PC-3 (cell line): Measurements from ENCODE around the gene TTC23. TPM values are rescaled to one million over a fixed set of nuclear protein-coding genes. Genes with fewer than 3 reads are reported as not detected.

Experiments used
- ATAC-seq: fragments of 200-7000 bp; cut with Tn5 transposase; 2 replicates; pipeline ENCODE4 v1.9.1; 2020; ENCODE audit warnings: mild to moderate bottlenecking, moderate library complexity
- BruUV-seq: library from RNA; stranded (reverse); fragments of 400-500 nt; replicated peaks from 2 replicates; lab custom pipeline; 2021; lab: Mats Ljungman, UMichigan
- CTCF ChIA-PET: fragments of 300-600 bp; sonication (Branson Sonifier 250); formaldehyde crosslinking; loops from one replicate; lab custom pipeline; 2022; ENCODE audit warnings: antibody characterized with exemption; lab: Charles Lee
- POLR2A ChIA-PET: fragments of 300-600 bp; sonication (Branson Sonifier 250); formaldehyde crosslinking; loops from one replicate; lab custom pipeline; 2022; ENCODE audit warnings: antibody characterized with exemption; ENCODE audit not compliant: unreplicated experiment; lab: Charles Lee
- DNase-seq: peaks from one replicate; pipeline ENCODE4 v3.0.0-alpha.2; 2015
- H2AFZ ChIP-seq: fragments of 300-600 bp; sonication (generic); 2 replicates; pipeline ENCODE4 v1.6.0; 2016; ENCODE audit warnings: antibody characterized with exemption, low read length
- H3F3A ChIP-seq: fragments of 300-600 bp; sonication (generic); one replicate; pipeline ENCODE4 v1.6.0; 2017; ENCODE audit warnings: antibody characterized with exemption, low read length, control low read depth, mild to moderate bottlenecking; ENCODE audit not compliant: unreplicated experiment
- H3K27ac ChIP-seq: fragments of 300-600 bp; sonication (generic); 2 replicates; pipeline ENCODE4 v1.5.1; 2016; ENCODE audit warnings: mild to moderate bottlenecking, low read length
- H3K27me3 ChIP-seq: fragments of 300-600 bp; sonication (generic); 2 replicates; pipeline ENCODE4 v1.6.1; 2016; ENCODE audit warnings: low read length, mixed read lengths
- H3K36me3 ChIP-seq: fragments of 300-600 bp; sonication (generic); 2 replicates; pipeline ENCODE4 v1.6.1; 2016; ENCODE audit warnings: low read depth, mixed run types, low read length, mixed read lengths
- H3K4me1 ChIP-seq: fragments of 300-600 bp; sonication (generic); 2 replicates; pipeline ENCODE4 v1.5.1; 2016; ENCODE audit warnings: low read length; ENCODE audit not compliant: insufficient read depth
- H3K4me2 ChIP-seq: fragments of 300-600 bp; sonication (generic); 2 replicates; pipeline ENCODE4 v1.6.0; 2016; ENCODE audit warnings: low read length
- H3K4me3 ChIP-seq: fragments of 300-600 bp; sonication (generic); 2 replicates; pipeline ENCODE4 v1.5.1; 2016; ENCODE audit warnings: mild to moderate bottlenecking, low read length, mixed read lengths
- H3K79me2 ChIP-seq: fragments of 300-600 bp; sonication (generic); 2 replicates; pipeline ENCODE4 v1.6.1; 2017; ENCODE audit warnings: low read length, mixed read lengths
- H3K9ac ChIP-seq: fragments of 300-600 bp; sonication (generic); 2 replicates; pipeline ENCODE4 v1.6.0; 2016; ENCODE audit warnings: mild to moderate bottlenecking, low read length
- H3K9me2 ChIP-seq: fragments of 300-600 bp; sonication (generic); replicated peaks from 2 replicates; pipeline ENCODE4 v1.6.1; 2016; ENCODE audit warnings: mixed run types, low read length, mixed read lengths
- H3K9me3 ChIP-seq: fragments of 300-600 bp; sonication (generic); 2 replicates; pipeline ENCODE4 v1.6.1; 2016; ENCODE audit warnings: low read length, mixed read lengths
- H4K20me1 ChIP-seq: fragments of 300-600 bp; sonication (generic); 2 replicates; pipeline ENCODE4 v1.6.1; 2016; ENCODE audit warnings: low read length, mixed read lengths
- CTCF ChIP-seq: fragments of 300-600 bp; sonication (generic); conservative IDR thresholded peaks from 2 replicates; pipeline ENCODE4 v1.5.1; 2017; ENCODE audit warnings: antibody characterized with exemption, low read depth, mild to moderate bottlenecking, low read length
- EZH2 ChIP-seq: fragments of 300-600 bp; sonication (generic); IDR thresholded peaks from one replicate; pipeline ENCODE4 v1.6.1; 2017; ENCODE audit warnings: antibody characterized with exemption, mild to moderate bottlenecking, low read length; ENCODE audit not compliant: unreplicated experiment
- EZH2phosphoT487 ChIP-seq: fragments of 300-600 bp; sonication (generic); IDR thresholded peaks from 2 replicates; pipeline ENCODE4 v1.6.1; 2018; ENCODE audit warnings: mild to moderate bottlenecking, antibody characterized with exemption, low read length, borderline replicate concordance
- intact Hi-C: fragments of 100-400 bp; cut with micrococcal nuclease; formaldehyde crosslinking; loops from 2 replicates; pipeline ENCODE4 v1.9.0; 2023
- total RNA-seq: library from RNA; depleted of rRNA; stranded (reverse); fragments of >200 nt; gene quantifications from 2 replicates; pipeline ENCODE4 v1.2.3, GENCODE V29; 2014

The TTC23 gene
- total RNA-seq, 1 experiment from 2014 or later: 10.4 TPM

- H3F3A ChIP-seq: no peaks in the 10 kb centered on the region
- H3K4me2 ChIP-seq: no peak overlapping the region
- no peak overlapping the region for H3K9ac ChIP-seq
- ChIA-PET POLR2A (no interaction called here), CTCF (no interaction called here)
- no peaks in the 10 kb centered on the region for H3K79me2 ChIP-seq
- DNase-seq: no peak
- H4K20me1 ChIP-seq: no peaks in the 10 kb centered on the region
- no peaks in the 10 kb centered on the region for H3K27me3 ChIP-seq
- H3K4me1 ChIP-seq: no peaks in the 10 kb centered on the region
- TF ChIP-seq EZH2: no peak
- no peak for TF ChIP-seq EZH2phosphoT487
- TF ChIP-seq CTCF: no peak
- no peaks in the 10 kb centered on the region for H3K9me2 ChIP-seq
- no peak overlapping the region for H3K27ac ChIP-seq
- no peak overlapping the region for H2AFZ ChIP-seq
- H3K36me3 ChIP-seq: no peaks in the 10 kb centered on the region
- no peak for ATAC-seq
- H3K4me3 ChIP-seq: no peak overlapping the region
- H3K9me3 ChIP-seq: no peaks in the 10 kb centered on the region
- no TSS peak for BruUV-seq
- intact Hi-C loops: no loop called here
Observed at GRCh38 chr15:99169769-99170311, 79.5 kb downstream of the TTC23 start.

DNA sequence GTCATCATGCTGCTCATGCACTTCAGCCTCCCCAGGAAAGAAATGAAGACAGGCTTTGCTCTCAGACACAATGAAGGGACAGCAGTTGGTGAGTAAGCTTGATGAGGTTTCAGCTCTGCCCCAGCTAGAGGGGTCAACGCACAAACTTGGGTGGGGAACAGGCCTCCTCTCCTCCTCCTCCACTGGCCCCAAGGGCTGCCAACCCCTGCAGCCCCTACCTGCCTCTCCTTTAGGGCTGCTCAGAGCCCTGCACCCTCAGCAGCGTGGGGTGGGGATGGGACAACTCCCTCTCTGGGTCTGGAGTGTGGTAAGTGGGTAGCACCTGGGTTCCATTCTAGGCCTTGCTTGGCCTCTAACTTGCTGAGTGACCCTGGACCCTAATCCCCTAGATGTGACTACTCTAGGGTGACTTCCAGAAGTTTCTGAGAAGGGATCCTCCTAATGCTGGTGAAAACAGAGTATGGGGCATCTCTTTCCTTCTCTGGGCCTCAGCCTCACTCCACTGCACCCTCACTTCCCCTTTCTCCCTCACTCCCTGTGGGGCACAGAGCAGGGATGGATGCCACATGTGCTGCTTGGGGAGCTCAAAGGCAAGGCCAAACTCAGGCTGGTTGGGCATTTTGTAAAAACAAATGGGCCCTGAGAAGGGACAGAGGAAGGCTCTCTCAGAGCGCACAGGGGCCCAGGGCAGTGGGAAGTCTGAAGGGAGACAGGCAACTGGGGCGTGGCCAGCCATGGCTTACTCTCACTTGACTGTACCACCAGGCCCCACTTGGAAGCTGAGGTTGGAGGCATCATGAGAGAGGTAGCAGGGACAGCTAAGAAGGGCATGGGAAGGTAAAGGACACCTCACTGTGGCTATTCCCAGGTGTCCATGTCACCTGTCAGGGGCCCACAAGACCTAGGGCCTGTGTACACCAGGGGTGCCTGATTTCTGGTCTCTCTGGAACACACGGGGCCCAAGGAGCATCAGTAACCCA is 80.5 kb downstream of the TTC23 start:
- CTCF ChIA-PET: interaction anchor here (0.6 kb wide), 1 partner anchor 86 kb away, joined by 3 read pairs; no protein-coding TSS in a partner anchor
- no peak overlapping the region for H3K27ac ChIP-seq
- H3K4me1 ChIP-seq: no peaks in the 10 kb centered on the region
- no peak overlapping the region for H3K4me3 ChIP-seq
- no peaks in the 10 kb centered on the region for H3K79me2 ChIP-seq
- no peaks in the 10 kb centered on the region for H3F3A ChIP-seq
- no peaks in the 10 kb centered on the region for H3K9me2 ChIP-seq
- POLR2A ChIA-PET: no interaction called here
- no peak overlapping the region for H3K9ac ChIP-seq
- no peaks in the 10 kb centered on the region for H3K9me3 ChIP-seq
- no peak for TF ChIP-seq EZH2phosphoT487
- no peak for TF ChIP-seq CTCF
- no peak for TF ChIP-seq EZH2
- BruUV-seq: no TSS peak
- no peak for DNase-seq
- no peaks in the 10 kb centered on the region for H3K27me3 ChIP-seq
- H3K4me2 ChIP-seq: no peak overlapping the region
- H3K36me3 ChIP-seq: no peaks in the 10 kb centered on the region
- no peak overlapping the region for H2AFZ ChIP-seq
- intact Hi-C loops: no loop called here
- no peak for ATAC-seq
- H4K20me1 ChIP-seq: no peaks in the 10 kb centered on the region

- no peaks in the 10 kb centered on the region for H3K36me3 ChIP-seq
- BruUV-seq: no TSS peak
- ChIA-PET CTCF (no interaction called here), POLR2A (no interaction called here)
- H3K9me2 ChIP-seq: no peaks in the 10 kb centered on the region
- H3K9ac ChIP-seq: no peak overlapping the region
- H3K79me2 ChIP-seq: no peaks in the 10 kb centered on the region
- no peaks in the 10 kb centered on the region for H3F3A ChIP-seq
- no peak for DNase-seq
- H3K4me1 ChIP-seq: no peaks in the 10 kb centered on the region
- no peak overlapping the region for H3K4me2 ChIP-seq
- H4K20me1 ChIP-seq: no peaks in the 10 kb centered on the region
- ATAC-seq: no peak
- TF ChIP-seq CTCF (no peak), EZH2 (no peak), EZH2phosphoT487 (no peak)
- H3K4me3 ChIP-seq: no peak overlapping the region
- H3K27ac ChIP-seq: no peak overlapping the region
- no peak overlapping the region for H2AFZ ChIP-seq
- no peaks in the 10 kb centered on the region for H3K9me3 ChIP-seq
- intact Hi-C loops: no loop called here
- H3K27me3 ChIP-seq: no peaks in the 10 kb centered on the region
Observed at GRCh38 chr15:99167640-99168039, 81.7 kb downstream of the TTC23 start.
